SK-N-SH treated with all-trans-retinoic acid at 6 μM for 48 hours (cell line): ENCODE data around the gene SERPINA1.

Experiments used
- BACH2 ChIP-seq: fragments of 250-450 bp; sonication (Bioruptor Pico); IDR thresholded peaks from 2 replicates; pipeline ENCODE4 v1.9.0; 2021; ENCODE audit warnings: mild to moderate bottlenecking, borderline replicate concordance
- CREB5 ChIP-seq: fragments of 250-450 bp; sonication (Bioruptor Pico); IDR thresholded peaks from 2 replicates; pipeline ENCODE4 v1.5.1; 2020; ENCODE audit warnings: low read depth, mild to moderate bottlenecking, moderate library complexity
- CSDC2 ChIP-seq: fragments of 250-450 bp; sonication (Bioruptor Pico); IDR thresholded peaks from 2 replicates; pipeline ENCODE4 v1.5.0; 2020; ENCODE audit warnings: mild to moderate bottlenecking, moderate library complexity
- CSRNP3 ChIP-seq: fragments of 250-450 bp; sonication (Bioruptor Pico); IDR thresholded peaks from 2 replicates; pipeline ENCODE4 v1.5.1; 2021; ENCODE audit warnings: mild to moderate bottlenecking, moderate library complexity
- ESRRG ChIP-seq: fragments of 250-450 bp; sonication (Bioruptor Pico); IDR thresholded peaks from 2 replicates; pipeline ENCODE4 v1.6.1; 2021; ENCODE audit warnings: mild to moderate bottlenecking
- OSR1 ChIP-seq: fragments of 250-450 bp; sonication (Bioruptor Pico); IDR thresholded peaks from 2 replicates; pipeline ENCODE4 v1.8.0; 2022; ENCODE audit warnings: moderate library complexity, mild to moderate bottlenecking, inconsistent platforms
- PATZ1 ChIP-seq: fragments of 250-450 bp; sonication (Bioruptor Pico); IDR thresholded peaks from 2 replicates; pipeline ENCODE4 v1.8.0; 2020; ENCODE audit warnings: mild to moderate bottlenecking, moderate library complexity, borderline replicate concordance
- PPARA ChIP-seq: fragments of 250-450 bp; sonication (Bioruptor Pico); IDR thresholded peaks from 2 replicates; pipeline ENCODE4 v1.5.0; 2020; ENCODE audit warnings: mild to moderate bottlenecking, borderline replicate concordance
- SNAI2 ChIP-seq: fragments of 250-450 bp; sonication (Bioruptor Pico); IDR thresholded peaks from 2 replicates; pipeline ENCODE4 v1.5.0; 2020; ENCODE audit warnings: mild to moderate bottlenecking, moderate library complexity
- TOX ChIP-seq: fragments of 250-450 bp; sonication (Bioruptor Pico); IDR thresholded peaks from 2 replicates; pipeline ENCODE4 v1.8.0; 2021; ENCODE audit warnings: mild to moderate bottlenecking, moderate library complexity, borderline replicate concordance
- ZC3H10 ChIP-seq: fragments of 250-450 bp; sonication (Bioruptor Pico); IDR thresholded peaks from 2 replicates; pipeline ENCODE4 v1.5.1; 2021; ENCODE audit warnings: mild to moderate bottlenecking, moderate library complexity
- ZFP30 ChIP-seq: fragments of 450-650 bp; formaldehyde crosslinking; IDR thresholded peaks from 2 replicates; pipeline ENCODE4 v1.5.0; 2022; ENCODE audit warnings: mild to moderate bottlenecking, moderate library complexity
- ZNF8 ChIP-seq: fragments of 450-650 bp; formaldehyde crosslinking; IDR thresholded peaks from 2 replicates; pipeline ENCODE4 v1.5.0; 2020; ENCODE audit warnings: mild to moderate bottlenecking, moderate library complexity

GRCh38 chr14:94368956-94369355, 19.4 kb downstream of the SERPINA1 start:
- TF ChIP-seq SNAI2, result no peak
- no peak for TF ChIP-seq CREB5 (CRISPR knock-in tag)
- TF ChIP-seq CSDC2 (CRISPR knock-in tag), result no peak
- no peak for TF ChIP-seq CSRNP3 (CRISPR knock-in tag)
- TF ChIP-seq PPARA (CRISPR knock-in tag), result no peak
- no peak for TF ChIP-seq BACH2 (CRISPR knock-in tag)
- no peak for TF ChIP-seq TOX (CRISPR knock-in tag)
- no peak for TF ChIP-seq ZFP30 (CRISPR knock-in tag)
- TF ChIP-seq ZNF8 (CRISPR knock-in tag), result no peak
- TF ChIP-seq PATZ1 (CRISPR knock-in tag), result no peak
- no peak for TF ChIP-seq OSR1 (CRISPR knock-in tag)
- no peak for TF ChIP-seq ZC3H10
- TF ChIP-seq ESRRG (CRISPR knock-in tag), result no peak
